HG02642 (cell line): ENCODE measurements around the gene SCARB2.
A peak's percentile ranks its signal among the peaks of the same experiment; 100 is the strongest.
"Not testable (repeated sequence)": the region's sequence is repeated elsewhere in the genome, so short reads cannot be mapped to it uniquely, and the experiment has no call there.

ENCODE experiments used
- ATAC-seq: cut with Tn5 transposase; IDR thresholded peaks from one replicate; pipeline ENCODE4 v1.9.1; 2021; ENCODE audit warnings: mild to moderate bottlenecking; ENCODE audit not compliant: unreplicated experiment, poor library complexity

SCARB2 gene

GRCh38 chr4:76213415-76214176, at the start of gene SCARB2:
SCARB2 (minus strand) TSS chr4:76213824; CDS start chr4:76213543, 281 bp downstream.
- peak; percentile 84 for ATAC-seq

GRCh38 chr4:76260571-76260970, 46.9 kb upstream of the SCARB2 start:
- ATAC-seq: no peak

GRCh38 chr4:76257824-76258223, 44.2 kb upstream of the SCARB2 start:
- no peak for ATAC-seq

- ATAC-seq: no peak
Observed at GRCh38 chr4:76256968-76257367, 43.3 kb upstream of the SCARB2 start.

GRCh38 chr4:76256032-76256431, 42.4 kb upstream of the SCARB2 start:
- no peak for ATAC-seq

- ATAC-seq: no peak
Observed at GRCh38 chr4:76253511-76253910, 39.9 kb upstream of the SCARB2 start.

- no peak for ATAC-seq
Observed at GRCh38 chr4:76252271-76252653, 38.6 kb upstream of the SCARB2 start.

GRCh38 chr4:76251441-76252270, 38.0 kb upstream of the SCARB2 start, which contains the start of gene FAM47E:
FAM47E (plus strand) TSS chr4:76251721; CDS start chr4:76251747, 26 bp downstream.
- peak; percentile 71 for ATAC-seq

GRCh38 chr4:76250962-76251361, 37.3 kb upstream of the SCARB2 start:
- no peak for ATAC-seq

- ATAC-seq: no peak
Observed at GRCh38 chr4:76246852-76247251, 33.2 kb upstream of the SCARB2 start.

- no peak for ATAC-seq
Observed at GRCh38 chr4:76246025-76246424, 32.4 kb upstream of the SCARB2 start.

GRCh38 chr4:76243877-76244276, 30.3 kb upstream of the SCARB2 start:
- ATAC-seq: not testable (repeated sequence)

GRCh38 chr4:76240236-76240635, 26.6 kb upstream of the SCARB2 start:
- ATAC-seq: no peak

- no peak for ATAC-seq
Observed at GRCh38 chr4:76238701-76239100, 25.1 kb upstream of the SCARB2 start.

- ATAC-seq: no peak
Observed at GRCh38 chr4:76238236-76238635, 24.6 kb upstream of the SCARB2 start.

GRCh38 chr4:76235915-76236314, 22.3 kb upstream of the SCARB2 start:
- no peak for ATAC-seq

- ATAC-seq: no peak
Observed at GRCh38 chr4:76235407-76235806, 21.8 kb upstream of the SCARB2 start.

- ATAC-seq: no peak
Observed at GRCh38 chr4:76234679-76235044, 21.0 kb upstream of the SCARB2 start.

GRCh38 chr4:76233967-76234678, 20.5 kb upstream of the SCARB2 start:
- ATAC-seq: no peak

GRCh38 chr4:76233529-76233928, 19.9 kb upstream of the SCARB2 start:
- ATAC-seq: no peak

- no peak for ATAC-seq
Observed at GRCh38 chr4:76233083-76233482, 19.5 kb upstream of the SCARB2 start.
